ENCODE data around the gene CD163L1. TPM values are rescaled to one million over a fixed set of nuclear protein-coding genes. Genes with fewer than 3 reads are reported as not detected.

CD163L1 gene
- total and polyA plus RNA-seq, 11 donors = 0.25 to 14.0 (median 2.2) TPM

GRCh38 chr12:7404275-7404674 is 39.7 kb downstream of the CD163L1 start:
- DNase-seq (no peak), ATAC-seq (no peak)
- intact Hi-C loops (cut with DNase I) = no loop called here
- 52 to 68% (median 56%) methylated on average over 2 of the region's 2 CpGs for WGBS, 4 donors
- no peak overlapping the region for H3K4me3 ChIP-seq
- H3K36me3 ChIP-seq = no peaks in the 10 kb centered on the region
- no peak for TF ChIP-seq POLR2A (IDR thresholded peaks at IDR 0.05)
- TF ChIP-seq CTCF (IDR thresholded peaks at IDR 0.05) = no peak
- peaks cover 0 to 7% (median 0%) of the 10 kb centered on the region in 9 donors for H3K27me3 ChIP-seq
- no peak overlapping the region for H3K27ac ChIP-seq
- H3K9me3 ChIP-seq = no peaks in the 10 kb centered on the region
- no peaks in the 10 kb centered on the region for H3K4me1 ChIP-seq

- WGBS, 4 donors = 81 to 85% (median 82%) methylated on average over 7 of the region's 7 CpGs
- Histone ChIP-seq H3K27ac (no peak overlapping the region), H3K27me3 (peaks cover 0 to 7% (median 0%) of the 10 kb centered on the region in 9 donors), H3K4me3 (no peak overlapping the region), H3K9me3 (no peaks in the 10 kb centered on the region), H3K36me3 (no peaks in the 10 kb centered on the region), H3K4me1 (no peaks in the 10 kb centered on the region)
- intact Hi-C loops (cut with DNase I) = no loop called here
- ATAC-seq (no peak), DNase-seq (no peak)
- TF ChIP-seq CTCF (IDR thresholded peaks at IDR 0.05) (no peak), POLR2A (IDR thresholded peaks at IDR 0.05) (no peak)
Measured at GRCh38 chr12:7403466-7403865, 40.5 kb downstream of the CD163L1 start.

- Histone ChIP-seq H3K4me3 (no peak overlapping the region), H3K9me3 (peaks cover 0 to 5% (median 0%) of the 10 kb centered on the region in 12 donors), H3K27ac (no peak overlapping the region), H3K36me3 (no peaks in the 10 kb centered on the region), H3K4me1 (no peaks in the 10 kb centered on the region), H3K27me3 (peaks cover 0 to 7% (median 0%) of the 10 kb centered on the region in 9 donors)
- ATAC-seq = no peak
- intact Hi-C loops (cut with DNase I) = no loop called here
- WGBS, 4 donors = 91 to 96% (median 94%) methylated on average over 1 of the region's 1 CpG
- DNase-seq = no peak
- no peak for TF ChIP-seq CTCF (IDR thresholded peaks at IDR 0.05)
- TF ChIP-seq POLR2A (IDR thresholded peaks at IDR 0.05) = no peak
Measured at GRCh38 chr12:7399089-7399488, 44.9 kb downstream of the CD163L1 start.

DNA sequence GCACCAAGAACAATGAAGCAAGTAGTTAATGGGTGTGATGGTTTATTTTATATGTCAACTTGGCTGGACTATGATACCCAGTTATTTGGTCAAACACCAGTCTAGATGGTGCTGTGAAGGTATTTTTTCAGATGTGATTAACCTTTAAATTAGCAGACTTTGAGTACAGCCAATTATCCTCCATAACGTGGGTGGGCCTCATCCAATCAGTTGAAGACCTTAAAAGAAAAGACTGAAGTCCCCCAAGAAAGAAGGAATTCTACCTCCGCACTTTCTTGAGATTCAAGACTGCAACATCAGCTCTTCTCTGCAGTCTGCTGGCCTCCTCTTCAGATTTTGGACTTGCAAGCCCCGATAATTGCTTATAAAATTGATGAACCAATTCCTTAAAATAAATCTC is 47.5 kb downstream of the CD163L1 start:
- H3K9me3 ChIP-seq = peaks cover 0 to 13% (median 0%) of the 10 kb centered on the region in 12 donors
- intact Hi-C loops (cut with DNase I) = no loop called here
- ATAC-seq = no peak
- H3K36me3 ChIP-seq = no peaks in the 10 kb centered on the region
- TF ChIP-seq CTCF (IDR thresholded peaks at IDR 0.05) = no peak
- TF ChIP-seq POLR2A (IDR thresholded peaks at IDR 0.05) = no peak
- no peak overlapping the region for H3K27ac ChIP-seq
- no peaks in the 10 kb centered on the region for H3K4me1 ChIP-seq
- H3K4me3 ChIP-seq = no peak overlapping the region
- 73 to 85% (median 77%) methylated on average over 3 of the region's 3 CpGs for WGBS, 4 donors
- DNase-seq = no peak
- H3K27me3 ChIP-seq = peaks cover 0 to 3% (median 0%) of the 10 kb centered on the region in 9 donors

Measured in heart left ventricle (tissue), 16 donors.